WTC11 (cell line): Measurements from ENCODE around the gene PRKACA. TPM values are rescaled to one million over a fixed set of nuclear protein-coding genes. Genes with fewer than 3 reads are reported as not detected.
A peak's percentile ranks its signal among the peaks of the same experiment; 100 is the strongest.

Experiments used
- ATAC-seq: fragments of 200-7000 bp; cut with Tn5 transposase; 2 replicates; pipeline ENCODE4 v1.10.0; 2021; ENCODE audit warnings: mild to moderate bottlenecking, moderate library complexity
- CTCF ChIA-PET: fragments of 300-600 bp; sonication (Branson Sonifier 250); formaldehyde crosslinking; loops from one replicate; lab custom pipeline; 2021; ENCODE audit warnings: antibody characterized with exemption; lab: Charles Lee
- POLR2A ChIA-PET: fragments of 350-600 bp; sonication (Branson Sonifier 250); formaldehyde crosslinking; loops from one replicate; lab custom pipeline; 2021; ENCODE audit warnings: antibody characterized with exemption; lab: Charles Lee
- DNase-seq: peaks from one replicate; pipeline ENCODE4 v3.0.0; 2021; ENCODE audit warnings: low spot score
- H3K27ac Mint-ChIP-seq: 2 replicates; pipeline ENCODE4 v1.8.0; 2021; ENCODE audit warnings: mixed read lengths
- H3K27me3 Mint-ChIP-seq: 2 replicates; pipeline ENCODE4 v1.8.0; 2021; ENCODE audit warnings: low read depth, mild to moderate bottlenecking, moderate library complexity, mixed read lengths
- H3K36me3 Mint-ChIP-seq: 2 replicates; pipeline ENCODE4 v1.8.0; 2021; ENCODE audit warnings: mixed read lengths
- H3K4me1 Mint-ChIP-seq: 2 replicates; pipeline ENCODE4 v1.8.0; 2022; ENCODE audit warnings: mixed read lengths
- H3K4me3 Mint-ChIP-seq: 2 replicates; pipeline ENCODE4 v1.8.0; 2021; ENCODE audit warnings: mild to moderate bottlenecking, moderate library complexity, mixed read lengths
- H3K9me3 Mint-ChIP-seq: 2 replicates; pipeline ENCODE4 v1.8.0; 2021; ENCODE audit warnings: mixed read lengths
- ATF2 ChIP-seq: sonication (generic); formaldehyde crosslinking; IDR thresholded peaks from 2 replicates; pipeline ENCODE4 v1.8.1; 2022; ENCODE audit warnings: low read depth, missing genetic modification reagents, borderline replicate concordance
- CREM ChIP-seq: sonication (generic); formaldehyde crosslinking; IDR thresholded peaks from 2 replicates; pipeline ENCODE4 v1.8.1; 2022; ENCODE audit warnings: mild to moderate bottlenecking, missing genetic modification reagents, moderate library complexity
- CTCF ChIP-seq: fragments of 200-600 bp; IDR thresholded peaks from 2 replicates; pipeline ENCODE4 v1.8.0; 2022; ENCODE audit warnings: antibody characterized with exemption
- ETV6 ChIP-seq: sonication (generic); formaldehyde crosslinking; IDR thresholded peaks from 2 replicates; pipeline ENCODE4 v1.8.1; 2022; ENCODE audit warnings: mild to moderate bottlenecking, missing genetic modification reagents
- FOXK1 ChIP-seq: sonication (generic); formaldehyde crosslinking; IDR thresholded peaks from 2 replicates; pipeline ENCODE4 v1.8.0; 2022; ENCODE audit warnings: mild to moderate bottlenecking, moderate library complexity, missing genetic modification reagents
- FOXP1 ChIP-seq: sonication (generic); formaldehyde crosslinking; IDR thresholded peaks from 2 replicates; pipeline ENCODE4 v1.8.0; 2022; ENCODE audit warnings: missing genetic modification reagents, mild to moderate bottlenecking, moderate library complexity, borderline replicate concordance
- FOXP4 ChIP-seq: sonication (generic); formaldehyde crosslinking; IDR thresholded peaks from 2 replicates; pipeline ENCODE4 v1.8.0; 2022; ENCODE audit warnings: mild to moderate bottlenecking, missing genetic modification reagents
- HMGXB4 ChIP-seq: sonication (generic); formaldehyde crosslinking; IDR thresholded peaks from 2 replicates; pipeline ENCODE4 v1.8.1; 2023; ENCODE audit warnings: mild to moderate bottlenecking, moderate library complexity, missing genetic modification reagents
- IRF1 ChIP-seq: sonication (generic); formaldehyde crosslinking; IDR thresholded peaks from 2 replicates; pipeline ENCODE4 v1.8.0; 2023; ENCODE audit warnings: missing genetic modification reagents
- IRF2 ChIP-seq: sonication (generic); formaldehyde crosslinking; IDR thresholded peaks from 2 replicates; pipeline ENCODE4 v1.8.0; 2022; ENCODE audit warnings: low read depth, missing genetic modification reagents, borderline replicate concordance
- JUN ChIP-seq: sonication (generic); formaldehyde crosslinking; IDR thresholded peaks from 2 replicates; pipeline ENCODE4 v1.8.0; 2023; ENCODE audit warnings: mild to moderate bottlenecking, missing genetic modification reagents
- NFE2L1 ChIP-seq: sonication (generic); formaldehyde crosslinking; IDR thresholded peaks from 2 replicates; pipeline ENCODE4 v1.8.1; 2023; ENCODE audit warnings: missing genetic modification reagents
- NR2C2 ChIP-seq: sonication (generic); formaldehyde crosslinking; IDR thresholded peaks from 2 replicates; pipeline ENCODE4 v1.8.0; 2022; ENCODE audit warnings: mild to moderate bottlenecking, missing genetic modification reagents
- NR3C1 ChIP-seq: sonication (generic); formaldehyde crosslinking; conservative IDR thresholded peaks from 2 replicates; pipeline ENCODE4 v1.8.1; 2023; ENCODE audit warnings: low read depth, mild to moderate bottlenecking, missing genetic modification reagents
- RELA ChIP-seq: sonication (generic); formaldehyde crosslinking; IDR thresholded peaks from 2 replicates; pipeline ENCODE4 v1.8.1; 2022; ENCODE audit warnings: missing genetic modification reagents, mild to moderate bottlenecking, borderline replicate concordance
- RORB ChIP-seq: fragments of 250-450 bp; sonication (Bioruptor Pico); IDR thresholded peaks from 2 replicates; pipeline ENCODE4 v1.9.0; 2021; ENCODE audit warnings: mild to moderate bottlenecking
- STAT6 ChIP-seq: sonication (generic); formaldehyde crosslinking; conservative IDR thresholded peaks from 2 replicates; pipeline ENCODE4 v1.8.1; 2023; ENCODE audit warnings: mild to moderate bottlenecking, low read depth, missing genetic modification reagents, moderate library complexity
- TEAD4 ChIP-seq: sonication (generic); formaldehyde crosslinking; IDR thresholded peaks from 2 replicates; pipeline ENCODE4 v1.8.0; 2022; ENCODE audit warnings: mild to moderate bottlenecking, missing genetic modification reagents
- ZNF219 ChIP-seq: sonication (generic); formaldehyde crosslinking; IDR thresholded peaks from 2 replicates; pipeline ENCODE4 v1.8.0; 2023; ENCODE audit warnings: missing genetic modification reagents, mild to moderate bottlenecking, borderline replicate concordance
- ZNF512 ChIP-seq: sonication (generic); formaldehyde crosslinking; IDR thresholded peaks from 2 replicates; pipeline ENCODE4 v1.8.1; 2022; ENCODE audit warnings: missing genetic modification reagents, borderline replicate concordance
- total RNA-seq: library from RNA; stranded (reverse); gene quantifications from 3 replicates; pipeline ENCODE4 v1.2.3, GENCODE V29; 2021

PRKACA gene
- total RNA-seq, 1 experiment from 2014 or later: 37.8 TPM

- TF ChIP-seq ZNF512 (no peak), JUN (peak; percentile 67; the same call in 1 of the 2 replicates), NFE2L1 (no peak), FOXP4 (CRISPR knock-in tag) (peak; percentile 94), IRF1 (CRISPR knock-in tag) (peak; percentile 78), TEAD4 (CRISPR knock-in tag) (no peak), CTCF (no peak), CREM (no peak), NR3C1 (CRISPR knock-in tag) (no peak)
Measured at GRCh38 chr19:14135985-14136508, 18.5 kb upstream of the PRKACA start (continued).

- H3K4me3 Mint-ChIP-seq: peak overlapping the region; percentile 86
- H3K9me3 Mint-ChIP-seq: no peaks in the 10 kb centered on the region
- POLR2A ChIA-PET: interaction anchor here (0.7 to 1.8 kb wide), 3 partner anchors 18 to 315 kb away, joined by 3 to 7 read pairs (median 5); partner anchors contain the start of gene PRKACA
- H3K4me1 Mint-ChIP-seq: peaks cover 19% of the 10 kb centered on the region
- H3K27ac Mint-ChIP-seq: peak overlapping the region; percentile 53
- CTCF ChIA-PET: interaction anchor here (1.2 to 4.7 kb wide), 11 partner anchors 11 to 337 kb away, joined by 3 to 91 read pairs (median 12); partner anchors contain the start of gene PKN1
- TF ChIP-seq ATF2 (CRISPR knock-in tag) (no peak), FOXK1 (CRISPR knock-in tag) (no peak), HMGXB4 (CRISPR knock-in tag) (no peak), NR2C2 (CRISPR knock-in tag) (no peak), CREM (no peak), RORB (CRISPR knock-in tag) (no peak), NFE2L1 (no peak), ETV6 (CRISPR knock-in tag) (no peak), STAT6 (CRISPR knock-in tag) (no peak), FOXP1 (CRISPR knock-in tag) (no peak), RELA (no peak), ZNF219 (no peak), CTCF (no peak), IRF2 (CRISPR knock-in tag) (no peak)
- H3K27me3 Mint-ChIP-seq: no peaks in the 10 kb centered on the region; the same call in 1 of the 2 replicates
- ATAC-seq (no peak), DNase-seq (no peak)
- H3K36me3 Mint-ChIP-seq: peaks cover 11% of the 10 kb centered on the region
Measured at GRCh38 chr19:14135355-14135754, 17.8 kb upstream of the PRKACA start.
